GM12878 (cell line): ENCODE results near the gene AGXT. TPM values are rescaled to one million over a fixed set of nuclear protein-coding genes. Genes with fewer than 3 reads are reported as not detected.

Experiments used
- ATAC-seq: fragments of 200-7000 bp; cut with Tn5 transposase; 3 replicates; pipeline ENCODE4 v1.9.1; 2020; ENCODE audit warnings: mild to moderate bottlenecking, moderate library complexity
- BruUV-seq: library from RNA; stranded (reverse); fragments of 400-500 nt; replicated peaks from 2 replicates; lab custom pipeline; 2021; lab: Mats Ljungman, UMichigan
- CTCF ChIA-PET: fragments of 300-600 bp; sonication (Branson Sonifier 250); formaldehyde crosslinking; extraction: SDS; loops from one replicate; lab custom pipeline; 2021; ENCODE audit warnings: inconsistent platforms; lab: Yijun Ruan, JAX
- POLR2A ChIA-PET: fragments of 350-600 bp; formaldehyde crosslinking; extraction: SDS; loops from one replicate; lab custom pipeline; 2021; ENCODE audit warnings: inconsistent platforms; lab: Charles Lee
- RAD21 ChIA-PET: fragments of 300-600 bp; sonication (Branson Sonifier 250); formaldehyde crosslinking; loops from one replicate; lab custom pipeline; 2023; ENCODE audit warnings: antibody characterized with exemption; ENCODE audit not compliant: unreplicated experiment; lab: Charles Lee
- SMC1A ChIA-PET: fragments of 300-600 bp; sonication (Branson Sonifier 250); formaldehyde crosslinking; loops from one replicate; lab custom pipeline; 2023; ENCODE audit not compliant: unreplicated experiment, uncharacterized antibody; lab: Charles Lee
- DNase-seq: peaks from one replicate; pipeline ENCODE4 v3.0.0-alpha.2; 2011; ENCODE audit warnings: low read depth, low spot score
- FAIRE-seq: peaks from 3 replicates; lab custom pipeline; 2011; peaks lifted over from hg19 to GRCh38; lab: Jason Lieb, UNC
- H2AFZ ChIP-seq: 2 replicates; pipeline ENCODE4 v1.6.0; 2011; ENCODE audit warnings: low read depth, low read length, control low read depth; ENCODE audit not compliant: control insufficient read depth
- H3K27ac ChIP-seq: 2 replicates; pipeline ENCODE4 v1.5.1; 2011; ENCODE audit warnings: control low read depth; ENCODE audit not compliant: control insufficient read depth, insufficient read depth
- H3K27me3 ChIP-seq, 2 experiments: replicated peaks in 1 of 2; 2 replicates each; pipeline versions ENCODE4 v1.6.0 to v1.6.1; 2011; ENCODE audit warnings: low read length in 1 of 2; ENCODE audit not compliant: control insufficient read depth in 2 of 2, insufficient read depth in 2 of 2
- H3K36me3 ChIP-seq, 2 experiments: 2 replicates each; pipeline ENCODE4 v1.5.1; 2011; ENCODE audit warnings: low read length in 1 of 2; ENCODE audit not compliant: control insufficient read depth in 2 of 2, insufficient read depth in 2 of 2
- H3K4me1 ChIP-seq: 2 replicates; pipeline ENCODE4 v1.6.1; 2011; ENCODE audit warnings: mild to moderate bottlenecking, low read length, moderate library complexity, mixed read lengths; ENCODE audit not compliant: control insufficient read depth, insufficient read depth
- H3K4me2 ChIP-seq: 2 replicates; pipeline ENCODE4 v1.6.0; 2011; ENCODE audit warnings: control low read depth; ENCODE audit not compliant: control insufficient read depth, insufficient read depth
- H3K4me3 ChIP-seq: fragments of 200-600 bp; sonication (generic); 2 replicates; pipeline ENCODE4 v1.5.1; 2016
- H3K79me2 ChIP-seq: 2 replicates; pipeline ENCODE4 v1.6.0; 2011; ENCODE audit warnings: low read length; ENCODE audit not compliant: control insufficient read depth, insufficient read depth
- H3K9ac ChIP-seq: 2 replicates; pipeline ENCODE4 v1.8.0; 2011; ENCODE audit warnings: low read length, control low read depth, mixed read lengths; ENCODE audit not compliant: control insufficient read depth, insufficient read depth
- H3K9me3 ChIP-seq: replicated peaks from 3 replicates; pipeline ENCODE4 v1.5.1; 2011; ENCODE audit warnings: mild to moderate bottlenecking, low read length; ENCODE audit not compliant: control insufficient read depth, insufficient read depth
- H4K20me1 ChIP-seq: 2 replicates; pipeline ENCODE4 v1.6.0; 2011; ENCODE audit not compliant: control insufficient read depth, insufficient read depth
- GABPA ChIP-seq: IDR thresholded peaks from 2 replicates; pipeline ENCODE4 v1.6.1; 2014; ENCODE audit warnings: antibody characterized with exemption, low read depth, mild to moderate bottlenecking, inconsistent platforms
- RAD21 ChIP-seq: IDR thresholded peaks from 2 replicates; pipeline ENCODE4 v1.6.1; 2011; ENCODE audit warnings: mild to moderate bottlenecking, low read depth, low read length, moderate library complexity; ENCODE audit not compliant: insufficient read depth
- SMC3 ChIP-seq: IDR thresholded peaks from 2 replicates; pipeline ENCODE4 v1.6.1; 2011; ENCODE audit warnings: low read length, improper control_type of control experiment, borderline replicate concordance
- SUPT20H ChIP-seq: IDR thresholded peaks from 2 replicates; pipeline ENCODE4 v1.6.1; 2011; ENCODE audit warnings: low read depth, mild to moderate bottlenecking, low read length, moderate library complexity, borderline replicate concordance; ENCODE audit not compliant: control insufficient read depth
- ZNF274 ChIP-seq: IDR thresholded peaks from one replicate; pipeline ENCODE4 v1.8.0; 2011; ENCODE audit not compliant: insufficient read length, insufficient read depth
- WGBS: methylation state at CpG from one replicate; pipeline ENCODE4 v1.1.6; 2016; ENCODE audit warnings: low lambda C conversion rate; ENCODE audit not compliant: insufficient replicate concordance, insufficient coverage; ENCODE audit errors: missing lambda C conversion rate; 5-methylcytosine and 5-hydroxymethylcytosine counted together
- in situ Hi-C: fragments of 300-500 bp; cut with MboI; formaldehyde crosslinking; loops from 9 replicates; pipeline ENCODE4 v1.14.3; 2018; ENCODE audit warnings: mixed read lengths
- intact Hi-C: fragments of 100-400 bp; cut with micrococcal nuclease; formaldehyde crosslinking; loops from one replicate; pipeline ENCODE4 v1.14.2; 2022; ENCODE audit not compliant: unreplicated experiment
- polyA plus RNA-seq, 11 experiments: library from polyadenylated mRNA; depleted of rRNA in 4 of 11; unstranded in 6 of 11; stranded (reverse) in 5 of 11; fragments of >200 nt; fragmentation: Nextera tagmentation in 4 of 11; fragmentation: Illumina TruSeq in 1 of 11; extraction: Ambion mirVana in 4 of 11; extraction: Trizol in 1 of 11; gene quantifications; 1 replicate in 1 of 11; 2 replicates in 10 of 11; pipeline versions ENCODE4 v1.2.1 to v1.2.3, GENCODE V29; 2011 to 2016; ENCODE audit warnings: inconsistent platforms in 2 of 11, missing spikeins in 2 of 11, low read depth in 1 of 11
- total RNA-seq, 4 experiments: library from RNA; depleted of rRNA in 3 of 4; stranded (reverse); fragments of >200 nt in 3 of 4; fragmentation: Illumina TruSeq in 1 of 4; extraction: Trizol in 1 of 4; gene quantifications; 2 replicates each; pipeline versions ENCODE4 v1.2.1 to v1.2.3, GENCODE V29; 2013 to 2021
- TF ChIP-seq, protein P1 (sequence below): fragments of 150-350 bp; IDR thresholded peaks from 2 replicates; pipeline ENCODE4 v1.6.1; 2014; ENCODE audit warnings: mild to moderate bottlenecking, low read depth, low read length
- TF ChIP-seq, protein P2 (sequence below), 3 experiments: IDR thresholded peaks in 2 of 3; conservative IDR thresholded peaks in 1 of 3; 2 replicates each; pipeline ENCODE4 v1.5.1; 2011; ENCODE audit warnings: low read depth in 3 of 3, low read length in 3 of 3, mild to moderate bottlenecking in 3 of 3, control low read depth in 2 of 3, moderate library complexity in 2 of 3, inconsistent platforms in 1 of 3, mixed read lengths in 1 of 3; ENCODE audit not compliant: control insufficient read depth in 2 of 3, insufficient read depth in 1 of 3; ENCODE audit errors: extremely low read depth in 1 of 3
- TF ChIP-seq, protein P3 (sequence below): IDR thresholded peaks from 2 replicates; pipeline ENCODE4 v1.6.1; 2012; ENCODE audit warnings: low read depth, low read length, improper control_type of control experiment

The AGXT gene
- total and polyA plus RNA-seq, 10 of the 15 experiments (the other 5 are each of a cell fraction or from before 2014, with no cell fraction given): 0.18 TPM; not detected in 9

DNA sequence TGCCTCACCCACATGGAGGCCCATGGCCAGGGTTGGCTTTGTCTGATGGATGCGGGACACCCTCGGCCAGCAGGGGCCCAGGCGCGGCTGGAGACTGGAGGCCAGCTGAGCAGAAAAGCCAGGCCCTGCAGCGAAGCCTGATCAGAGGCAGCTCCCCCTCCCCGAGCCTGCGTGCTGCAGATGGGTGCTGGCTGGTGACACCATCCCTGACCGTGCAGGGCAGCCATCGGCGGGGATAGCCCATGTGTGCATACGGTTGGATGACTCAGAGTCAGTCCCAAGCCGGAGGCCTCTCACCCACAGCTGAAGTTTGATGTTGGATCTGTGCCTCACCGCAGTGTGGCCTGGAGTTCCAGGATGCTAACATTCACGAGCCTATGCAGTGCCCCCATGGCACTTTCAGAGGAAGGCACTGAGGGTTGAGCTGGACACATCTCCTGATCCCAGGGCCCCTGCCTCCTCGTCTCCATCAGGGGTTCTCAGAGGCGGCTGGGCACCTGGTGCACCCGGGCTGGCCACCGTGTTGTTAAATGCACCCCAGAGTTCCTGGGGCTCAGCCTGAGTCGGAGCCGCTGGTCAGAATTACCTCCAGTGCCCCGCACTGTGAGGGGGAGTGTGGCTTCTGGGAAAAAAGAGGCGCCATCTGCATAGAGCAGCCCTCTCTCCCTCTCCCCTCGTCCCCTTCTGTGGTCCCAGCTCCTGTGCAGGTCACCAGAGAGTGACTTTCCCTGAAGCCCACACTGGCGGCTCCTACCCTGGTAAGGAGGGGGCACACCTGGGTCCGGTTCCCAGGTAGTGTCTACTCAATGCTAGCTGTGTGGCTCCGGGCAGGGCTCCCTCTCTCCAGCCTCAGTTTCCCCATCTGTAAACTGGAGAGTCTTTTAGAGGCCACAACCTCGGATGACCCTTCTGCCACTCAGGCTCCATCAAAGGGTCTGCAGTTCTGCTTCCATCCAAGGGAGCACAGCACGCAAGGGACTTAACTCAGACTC, 29.2 kb upstream of the AGXT start (continued):
- TF ChIP-seq SUPT20H (no peak), GABPA (no peak), SMC3 (no peak)
- TF ChIP-seq, protein P1, sequence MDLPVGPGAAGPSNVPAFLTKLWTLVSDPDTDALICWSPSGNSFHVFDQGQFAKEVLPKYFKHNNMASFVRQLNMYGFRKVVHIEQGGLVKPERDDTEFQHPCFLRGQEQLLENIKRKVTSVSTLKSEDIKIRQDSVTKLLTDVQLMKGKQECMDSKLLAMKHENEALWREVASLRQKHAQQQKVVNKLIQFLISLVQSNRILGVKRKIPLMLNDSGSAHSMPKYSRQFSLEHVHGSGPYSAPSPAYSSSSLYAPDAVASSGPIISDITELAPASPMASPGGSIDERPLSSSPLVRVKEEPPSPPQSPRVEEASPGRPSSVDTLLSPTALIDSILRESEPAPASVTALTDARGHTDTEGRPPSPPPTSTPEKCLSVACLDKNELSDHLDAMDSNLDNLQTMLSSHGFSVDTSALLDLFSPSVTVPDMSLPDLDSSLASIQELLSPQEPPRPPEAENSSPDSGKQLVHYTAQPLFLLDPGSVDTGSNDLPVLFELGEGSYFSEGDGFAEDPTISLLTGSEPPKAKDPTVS: no peak

DNA sequence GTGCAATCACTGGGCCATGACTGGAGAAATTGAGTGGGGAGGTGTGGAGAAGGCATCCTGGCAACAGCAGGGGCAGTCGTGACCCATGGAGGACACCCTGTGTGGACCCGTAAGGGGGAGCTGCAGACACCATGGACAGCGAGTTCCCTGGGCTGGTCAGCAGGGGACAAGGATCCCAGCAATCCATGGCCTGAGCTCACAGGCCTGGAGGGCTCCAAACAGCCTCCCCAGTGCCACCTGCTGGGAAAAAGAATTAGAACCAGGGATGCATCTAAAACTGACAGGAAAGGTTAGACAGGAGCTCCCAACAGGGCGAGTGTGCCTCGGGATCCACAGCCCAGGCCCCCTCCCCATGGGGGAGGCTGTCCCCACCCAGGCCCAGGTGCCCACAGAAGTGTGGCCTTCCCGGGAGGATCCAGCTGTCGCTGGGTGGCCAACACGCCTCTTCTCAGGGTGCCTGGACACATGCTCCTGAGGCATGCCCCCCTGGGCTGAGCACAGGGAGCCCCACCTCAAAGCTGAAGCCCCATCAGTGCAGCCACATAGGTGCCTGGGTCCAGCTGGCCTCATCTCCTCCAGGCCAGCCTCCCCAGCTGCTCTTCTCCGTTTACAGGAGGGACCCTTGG, 28.1 kb upstream of the AGXT start:
- Histone ChIP-seq H3K27me3 (no peaks in the 10 kb centered on the region; a peak in 2 of 4 replicates), H3K27ac (no peak overlapping the region), H2AFZ (no peak overlapping the region), H3K4me1 (no peaks in the 10 kb centered on the region), H3K36me3 (no peaks in the 10 kb centered on the region), H3K4me3 (no peak overlapping the region), H3K4me2 (no peak overlapping the region), H4K20me1 (no peaks in the 10 kb centered on the region), H3K9me3 (no peaks in the 10 kb centered on the region; the same call in 2 of the 3 replicates), H3K9ac (no peak overlapping the region), H3K79me2 (no peaks in the 10 kb centered on the region)
- intact Hi-C loops (loop anchor here (1.0 kb wide), 1 partner anchor 326 kb away; no protein-coding TSS in a partner anchor), in situ Hi-C loops (loop anchor here (25.0 kb wide), 1 partner anchor 328 kb away; no protein-coding TSS in a partner anchor)
- whole genome bisulfite sequencing: 7% methylated on average over 9 of the region's 9 CpGs
- no TSS peak for BruUV-seq
- RAD21 ChIA-PET: interaction anchor here (0.6 to 1.9 kb wide), 3 partner anchors 10 to 326 kb away, joined by 3 to 21 read pairs (median 3); no protein-coding TSS in a partner anchor
- FAIRE-seq (no peak), DNase-seq (no peak), ATAC-seq (peak; percentile 66)
- SMC1A ChIA-PET: interaction anchor here (0.8 to 1.2 kb wide), 3 partner anchors 19 to 344 kb away, joined by 3 to 11 read pairs (median 3); no protein-coding TSS in a partner anchor
- CTCF ChIA-PET: interaction anchor here (0.7 to 3.4 kb wide), 5 partner anchors 10 to 326 kb away, joined by 3 to 31 read pairs (median 3); no protein-coding TSS in a partner anchor
- POLR2A ChIA-PET: no interaction called here
- TF ChIP-seq ZNF274 (no peak), RAD21 (peak; percentile 57), SMC3 (peak; percentile 56)
- TF ChIP-seq, protein P2, sequence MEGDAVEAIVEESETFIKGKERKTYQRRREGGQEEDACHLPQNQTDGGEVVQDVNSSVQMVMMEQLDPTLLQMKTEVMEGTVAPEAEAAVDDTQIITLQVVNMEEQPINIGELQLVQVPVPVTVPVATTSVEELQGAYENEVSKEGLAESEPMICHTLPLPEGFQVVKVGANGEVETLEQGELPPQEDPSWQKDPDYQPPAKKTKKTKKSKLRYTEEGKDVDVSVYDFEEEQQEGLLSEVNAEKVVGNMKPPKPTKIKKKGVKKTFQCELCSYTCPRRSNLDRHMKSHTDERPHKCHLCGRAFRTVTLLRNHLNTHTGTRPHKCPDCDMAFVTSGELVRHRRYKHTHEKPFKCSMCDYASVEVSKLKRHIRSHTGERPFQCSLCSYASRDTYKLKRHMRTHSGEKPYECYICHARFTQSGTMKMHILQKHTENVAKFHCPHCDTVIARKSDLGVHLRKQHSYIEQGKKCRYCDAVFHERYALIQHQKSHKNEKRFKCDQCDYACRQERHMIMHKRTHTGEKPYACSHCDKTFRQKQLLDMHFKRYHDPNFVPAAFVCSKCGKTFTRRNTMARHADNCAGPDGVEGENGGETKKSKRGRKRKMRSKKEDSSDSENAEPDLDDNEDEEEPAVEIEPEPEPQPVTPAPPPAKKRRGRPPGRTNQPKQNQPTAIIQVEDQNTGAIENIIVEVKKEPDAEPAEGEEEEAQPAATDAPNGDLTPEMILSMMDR (IDR thresholded peaks at IDR 0.05 in 2 of 3, conservative IDR thresholded peaks at IDR 0.05 in 1 of 3; ENCODE audit: control insufficient read depth in 2 of 3, extremely low read depth in 1 of 3, insufficient read depth in 1 of 3, low read depth in 3 of 3, low read length in 3 of 3): peak; percentile 48 to 54 (median 52); a peak in 5 of 6 replicates
- TF ChIP-seq, protein P3, sequence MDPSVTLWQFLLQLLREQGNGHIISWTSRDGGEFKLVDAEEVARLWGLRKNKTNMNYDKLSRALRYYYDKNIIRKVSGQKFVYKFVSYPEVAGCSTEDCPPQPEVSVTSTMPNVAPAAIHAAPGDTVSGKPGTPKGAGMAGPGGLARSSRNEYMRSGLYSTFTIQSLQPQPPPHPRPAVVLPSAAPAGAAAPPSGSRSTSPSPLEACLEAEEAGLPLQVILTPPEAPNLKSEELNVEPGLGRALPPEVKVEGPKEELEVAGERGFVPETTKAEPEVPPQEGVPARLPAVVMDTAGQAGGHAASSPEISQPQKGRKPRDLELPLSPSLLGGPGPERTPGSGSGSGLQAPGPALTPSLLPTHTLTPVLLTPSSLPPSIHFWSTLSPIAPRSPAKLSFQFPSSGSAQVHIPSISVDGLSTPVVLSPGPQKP: no peak
